T-helper 22 cell (primary cell): ENCODE results near the gene ZNF334.

Experiments used
- DNase-seq: peaks from one replicate; pipeline ENCODE4 v3.0.0-alpha.2; 2020; ENCODE audit warnings: low read depth

The ZNF334 gene

GRCh38 chr20:46545827-46546138 lies 32.4 kb upstream of the ZNF334 start:
- DNase-seq = no peak

GRCh38 chr20:46545077-46545826 lies 31.9 kb upstream of the ZNF334 start:
- DNase-seq = no peak

DNA sequence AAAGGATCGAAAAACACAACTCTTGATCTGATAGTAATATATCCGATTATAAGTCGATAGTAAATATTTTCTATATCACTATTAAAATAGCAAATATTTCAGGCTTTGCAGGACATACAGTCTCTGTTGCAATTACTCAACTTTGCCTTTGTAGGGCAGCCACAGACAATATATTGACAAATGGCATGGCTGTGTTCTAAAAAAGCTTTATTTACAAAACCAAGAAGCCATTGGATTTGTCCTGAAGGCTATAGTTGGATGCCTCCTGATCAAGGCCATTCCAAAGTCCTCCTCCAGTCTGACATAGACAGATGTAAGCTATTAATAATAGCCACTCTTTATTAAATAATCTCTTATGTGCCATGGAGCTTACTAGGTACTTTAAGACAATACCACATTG lies 31.2 kb upstream of the ZNF334 start:
- DNase-seq = no peak

DNA sequence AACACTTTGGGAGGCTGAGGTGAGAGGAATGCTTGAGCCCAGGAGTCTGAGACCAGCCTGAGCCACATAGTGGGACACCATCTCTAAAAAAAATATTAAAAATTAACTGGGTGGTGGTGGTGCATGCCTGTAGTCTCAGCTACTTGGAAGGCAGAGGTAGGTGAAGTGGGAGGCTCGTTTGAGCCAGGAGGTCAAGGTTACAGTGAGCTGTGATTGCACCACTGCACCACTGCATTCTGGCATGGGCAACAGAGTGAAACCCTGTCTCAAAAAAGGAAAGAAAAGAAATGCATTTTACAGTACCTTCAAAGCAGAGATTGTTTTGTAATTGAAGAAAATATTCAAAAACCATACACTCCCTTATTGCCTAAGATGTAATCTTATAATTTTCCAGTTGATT lies 30.6 kb upstream of the ZNF334 start:
- DNase-seq = no peak

GRCh38 chr20:46543033-46543432 lies 29.7 kb upstream of the ZNF334 start:
- DNase-seq = no peak

- no peak for DNase-seq
Observed at GRCh38 chr20:46541229-46541935, 28.0 kb upstream of the ZNF334 start.

GRCh38 chr20:46539113-46539512 lies 25.8 kb upstream of the ZNF334 start:
- DNase-seq = no peak

- DNase-seq = no peak
Observed at GRCh38 chr20:46530640-46531039, 17.3 kb upstream of the ZNF334 start.

- DNase-seq = no peak
Observed at GRCh38 chr20:46523696-46524328, 10.5 kb upstream of the ZNF334 start.

DNA sequence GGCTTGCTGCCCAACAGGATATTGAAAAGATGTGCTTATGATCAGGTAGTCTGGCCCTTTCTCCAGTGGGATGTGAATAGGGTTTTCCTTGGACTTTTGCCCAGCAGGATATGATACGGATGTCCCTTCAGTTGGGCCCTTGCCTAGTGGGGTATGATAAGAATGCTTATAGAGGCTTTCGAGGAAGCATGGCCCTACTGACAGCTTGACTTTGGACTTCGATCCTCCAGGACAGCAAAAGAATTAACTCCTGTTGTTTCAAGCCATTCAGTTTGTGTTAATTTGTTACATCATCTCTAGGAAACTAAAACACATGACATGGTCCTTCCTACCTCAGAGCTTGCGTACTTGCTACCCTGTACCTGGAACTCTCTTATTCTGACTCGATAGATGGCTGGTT lies 9.7 kb upstream of the ZNF334 start:
- DNase-seq = no peak

DNA sequence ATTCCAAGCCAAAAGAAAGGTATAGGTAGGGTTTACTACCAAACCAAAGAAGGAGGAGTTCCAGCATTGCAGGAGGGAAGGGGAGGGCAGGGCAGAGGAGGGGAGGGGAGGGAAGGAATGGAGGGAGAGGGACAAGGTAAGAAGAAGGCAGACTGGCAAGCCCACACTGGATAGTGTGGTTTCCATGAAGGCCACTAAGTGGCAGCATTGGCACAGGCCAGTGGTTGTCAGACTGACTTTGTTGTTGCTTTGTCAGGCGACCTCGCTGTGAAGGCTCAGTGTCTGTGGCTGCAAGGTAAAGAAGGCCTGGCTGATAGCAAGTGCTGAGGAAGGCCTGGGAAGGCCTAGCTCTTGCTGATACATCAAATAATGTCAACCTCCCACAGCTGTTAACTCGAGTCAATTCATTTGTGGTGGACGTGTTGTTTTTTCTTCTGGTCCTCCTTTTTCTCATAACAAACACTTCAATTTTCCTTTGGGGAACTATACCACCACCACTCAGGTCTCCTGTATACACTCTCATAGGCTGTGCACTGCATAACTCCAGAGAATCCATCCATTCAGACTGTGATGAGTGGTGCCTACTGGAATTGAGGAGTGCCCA lies 7.7 kb upstream of the ZNF334 start:
- DNase-seq = no peak

DNA sequence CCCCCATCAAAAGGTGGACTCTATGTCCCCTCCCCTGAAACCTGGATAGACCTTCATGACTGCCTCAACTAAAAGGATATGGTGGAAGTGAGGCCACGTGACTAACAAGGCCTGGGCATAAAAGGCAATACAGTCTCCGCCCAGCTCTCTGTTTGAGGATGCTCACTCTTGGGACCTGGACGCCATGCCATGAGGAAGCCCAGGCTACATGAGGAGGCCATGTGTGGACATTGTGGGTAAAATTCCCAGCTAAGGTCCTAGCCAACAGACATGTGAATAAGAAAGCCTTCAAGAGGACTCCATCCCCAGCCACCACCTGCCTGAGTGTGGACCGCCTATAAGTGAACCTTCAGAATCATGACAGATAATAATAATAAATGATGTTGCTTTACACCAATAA lies 7.2 kb upstream of the ZNF334 start:
- DNase-seq = no peak

- DNase-seq = no peak
Observed at GRCh38 chr20:46519471-46520068, 6.2 kb upstream of the ZNF334 start.

- DNase-seq = no peak
Observed at GRCh38 chr20:46509523-46509922, 3.8 kb downstream of the ZNF334 start.

- no peak for DNase-seq
Observed at GRCh38 chr20:46507760-46508407, 5.5 kb downstream of the ZNF334 start.

DNA sequence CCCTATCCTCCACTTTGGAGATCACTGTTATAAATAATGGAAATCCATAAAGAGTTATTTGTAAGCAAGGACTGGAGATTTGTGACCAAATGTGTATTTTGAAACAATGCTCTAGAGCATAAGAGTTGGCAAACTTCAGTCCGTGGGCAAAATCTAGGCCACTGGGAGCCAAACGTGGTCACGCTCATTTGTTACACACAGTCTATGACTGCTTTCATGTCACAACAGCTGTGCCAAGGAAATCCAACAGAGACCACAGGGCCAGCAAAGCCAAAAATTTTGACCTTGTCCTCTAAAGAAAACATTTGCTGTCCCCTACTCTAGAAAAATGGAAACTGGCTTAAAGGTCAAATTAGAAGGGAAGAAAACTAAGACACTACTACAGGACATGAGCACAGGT lies 7.9 kb downstream of the ZNF334 start:
- DNase-seq = no peak

DNA sequence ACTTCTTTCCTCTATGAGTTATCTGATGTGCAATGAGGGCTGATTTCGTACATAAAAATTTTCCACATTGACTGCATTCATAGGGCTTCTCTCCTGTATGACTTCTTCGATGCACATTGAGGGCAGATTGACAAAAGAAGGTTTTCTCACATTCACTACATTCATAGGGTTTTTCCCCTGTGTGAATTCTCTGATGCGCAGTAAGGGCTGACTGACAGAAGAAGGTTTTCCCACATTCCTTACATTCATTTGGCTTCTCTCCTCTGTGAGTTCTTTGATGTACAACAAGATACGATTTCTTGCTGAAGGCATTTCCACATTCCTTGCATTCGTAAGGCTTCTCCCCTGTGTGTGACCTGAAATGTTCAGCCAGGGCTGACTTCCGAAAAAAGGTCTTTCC lies 11.4 kb downstream of the ZNF334 start:
- no peak for DNase-seq

DNA sequence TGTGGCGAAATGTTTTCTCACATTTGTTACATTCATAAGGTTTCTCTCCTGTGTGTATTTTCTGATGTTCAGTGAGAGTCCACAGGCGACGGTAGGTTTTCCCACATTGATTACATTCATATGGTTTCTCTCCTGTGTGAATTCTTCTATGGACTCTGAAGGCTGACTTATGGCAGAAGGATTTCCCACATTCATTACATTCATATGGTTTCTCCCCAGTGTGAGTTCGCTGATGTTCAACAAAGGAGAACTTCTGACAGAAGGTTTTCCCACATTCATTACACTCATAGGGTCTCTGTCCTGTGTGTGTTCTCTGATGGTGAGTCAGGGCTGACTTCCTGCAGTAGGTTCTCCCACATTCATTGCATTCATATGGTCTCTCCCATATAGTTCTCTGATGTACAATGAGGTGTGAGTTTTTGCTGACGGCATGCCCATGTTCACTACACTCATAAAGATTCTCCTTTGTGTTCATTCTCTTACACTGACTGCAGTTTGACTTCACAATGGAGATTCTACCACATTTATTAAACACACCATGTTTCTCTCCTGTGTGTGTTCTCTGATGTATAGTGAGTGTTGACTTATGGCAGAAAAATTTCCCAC lies 11.9 kb downstream of the ZNF334 start:
- DNase-seq = no peak

DNA sequence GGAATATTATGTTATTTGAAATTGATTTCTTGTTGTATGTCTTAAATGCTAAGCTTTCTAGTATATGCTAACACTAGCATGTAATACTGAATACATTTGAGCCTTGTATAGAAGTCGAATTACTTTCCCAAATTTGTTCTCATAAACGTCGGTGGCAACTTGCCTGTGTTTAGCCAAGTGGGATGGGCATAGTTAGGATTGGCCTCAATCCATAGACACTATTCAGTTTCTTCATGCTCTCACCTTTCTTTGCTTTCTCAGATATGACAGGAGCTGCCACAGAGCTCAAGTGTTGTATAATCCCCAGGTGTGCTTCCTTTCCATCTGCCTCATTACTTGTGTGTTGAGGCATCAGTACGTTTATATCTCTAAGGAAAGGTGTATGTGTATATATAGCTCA lies 19.3 kb downstream of the ZNF334 start:
- no peak for DNase-seq

- no peak for DNase-seq
Observed at GRCh38 chr20:46491354-46491753, 22.0 kb downstream of the ZNF334 start.

- no peak for DNase-seq
Observed at GRCh38 chr20:46488451-46488850, 24.9 kb downstream of the ZNF334 start.

DNA sequence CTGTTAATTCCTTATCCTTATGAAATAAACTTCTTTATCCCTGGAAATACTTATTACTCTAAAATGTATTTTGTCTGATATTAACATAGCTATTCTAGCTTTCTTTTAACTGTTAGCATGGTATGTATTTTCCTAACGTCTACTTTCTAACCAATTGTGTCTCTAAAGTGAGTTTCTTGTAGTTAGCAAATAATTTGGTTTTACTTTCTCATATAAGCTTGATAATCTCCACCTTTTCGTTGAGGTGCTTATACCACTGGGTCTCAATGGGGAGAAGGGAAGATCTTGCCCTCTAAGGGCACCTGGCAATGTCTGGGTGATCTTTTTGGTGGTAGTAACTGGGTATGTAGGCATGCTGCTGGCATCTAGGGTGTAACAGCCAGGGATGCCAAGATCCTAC lies 25.7 kb downstream of the ZNF334 start:
- no peak for DNase-seq
